Right atrium auricular region (tissue), 2 donors: ENCODE measurements around the gene ETF1. TPM values are rescaled to one million over a fixed set of nuclear protein-coding genes. Genes with fewer than 3 reads are reported as not detected.

Experiments used
- DNase-seq: peaks from one replicate; pipeline ENCODE4 v3.0.0-alpha.2; 2019; ENCODE audit warnings: low spot score
- H3K27ac ChIP-seq, 2 donors: fragments of 200-600 bp; sonication (generic); 1 replicate in 1 of 2; 2 replicates in 1 of 2; pipeline ENCODE4 v1.5.1; 2016 to 2019
- H3K27me3 ChIP-seq, 2 donors: fragments of 200-600 bp; sonication (generic); one replicate each; pipeline versions ENCODE4 v1.5.1 to v1.6.0; 2017 to 2019
- H3K36me3 ChIP-seq: fragments of 200-600 bp; sonication (generic); one replicate; pipeline ENCODE4 v1.5.1; 2016
- H3K4me1 ChIP-seq, 2 donors: fragments of 200-600 bp; sonication (generic); one replicate each; pipeline versions ENCODE4 v1.5.1 to v1.6.0; 2017 to 2019
- H3K4me3 ChIP-seq, 2 donors: fragments of 200-600 bp; sonication (generic); 1 replicate in 1 of 2; 2 replicates in 1 of 2; pipeline ENCODE4 v1.5.1; 2017 to 2019; ENCODE audit warnings: mild to moderate bottlenecking in 1 of 2, moderate library complexity in 1 of 2
- H3K9me3 ChIP-seq, 2 donors: fragments of 200-600 bp; sonication (generic); one replicate each; pipeline ENCODE4 v1.5.1; 2019
- CTCF ChIP-seq, 2 donors: fragments of 200-600 bp; sonication (generic); IDR thresholded peaks; one replicate each; pipeline ENCODE4 v1.5.1; 2019; ENCODE audit warnings: antibody characterized with exemption in 2 of 2
- total RNA-seq, 2 donors: library from RNA; depleted of rRNA; stranded (reverse); fragments of >200 nt; gene quantifications; one replicate each; pipeline ENCODE4 v1.1.0, GENCODE V29; 2016

The ETF1 gene
- total RNA-seq, 2 donors from 2014 or later = 62.0 to 64.1 TPM

GRCh38 chr5:138549414-138549813, 6.4 kb upstream of the ETF1 start:
- no peak for TF ChIP-seq CTCF (IDR thresholded peaks at IDR 0.05)
- H3K4me3 ChIP-seq = no peak overlapping the region
- H3K36me3 ChIP-seq = peaks cover 8% of the 10 kb centered on the region
- peaks cover 0 to 31% of the 10 kb centered on the region in 2 donors for H3K4me1 ChIP-seq
- H3K9me3 ChIP-seq = no peaks in the 10 kb centered on the region
- H3K27ac ChIP-seq = no peak overlapping the region
- H3K27me3 ChIP-seq = no peaks in the 10 kb centered on the region
- no peak for DNase-seq

- Histone ChIP-seq H3K27me3 (no peaks in the 10 kb centered on the region), H3K9me3 (no peaks in the 10 kb centered on the region), H3K4me1 (peaks cover 0 to 49% of the 10 kb centered on the region in 2 donors), H3K36me3 (no peaks in the 10 kb centered on the region), H3K27ac (peak overlapping the region in 1 of 2 donors; percentile 100), H3K4me3 (no peak overlapping the region)
- no peak for DNase-seq
- TF ChIP-seq CTCF (IDR thresholded peaks at IDR 0.05) = no peak
These were observed 3.0 kb upstream of the ETF1 start for GRCh38 chr5:138545919-138546562.

- no peaks in the 10 kb centered on the region for H3K9me3 ChIP-seq
- DNase-seq = no peak
- H3K4me1 ChIP-seq = peaks cover 0 to 65% of the 10 kb centered on the region in 2 donors
- no peak for TF ChIP-seq CTCF (IDR thresholded peaks at IDR 0.05)
- peak overlapping the region; percentile 99 to 100 for H3K27ac ChIP-seq
- H3K27me3 ChIP-seq = no peaks in the 10 kb centered on the region
- H3K36me3 ChIP-seq = no peaks in the 10 kb centered on the region
- peak overlapping the region; percentile 98 to 100 for H3K4me3 ChIP-seq
These were observed 1.4 kb upstream of the ETF1 start for GRCh38 chr5:138544181-138545134.

- no peak for DNase-seq
- Histone ChIP-seq H3K27ac (peak overlapping the region; percentile 99 to 100), H3K9me3 (no peaks in the 10 kb centered on the region), H3K4me3 (peak overlapping the region; percentile 98 to 100), H3K4me1 (peaks cover 0 to 73% of the 10 kb centered on the region in 2 donors), H3K27me3 (no peaks in the 10 kb centered on the region), H3K36me3 (no peaks in the 10 kb centered on the region)
- no peak for TF ChIP-seq CTCF (IDR thresholded peaks at IDR 0.05)
These were observed 681 bp upstream of the ETF1 start for GRCh38 chr5:138543730-138544104.

GRCh38 chr5:138542180-138542955, 668 bp downstream of the ETF1 start:
- Histone ChIP-seq H3K36me3 (no peaks in the 10 kb centered on the region), H3K4me1 (peaks cover 0 to 76% of the 10 kb centered on the region in 2 donors), H3K4me3 (peak overlapping the region; percentile 98 to 100), H3K27me3 (no peaks in the 10 kb centered on the region), H3K9me3 (no peaks in the 10 kb centered on the region), H3K27ac (peak overlapping the region; percentile 96 to 100)
- TF ChIP-seq CTCF (IDR thresholded peaks at IDR 0.05) = no peak
- no peak for DNase-seq
